ENCODE measurements around the gene HGD. TPM values are rescaled to one million over a fixed set of nuclear protein-coding genes. Genes with fewer than 3 reads are reported as not detected.

The HGD gene
- total RNA-seq, 1 experiment from 2014 or later: 1.5 TPM

DNA sequence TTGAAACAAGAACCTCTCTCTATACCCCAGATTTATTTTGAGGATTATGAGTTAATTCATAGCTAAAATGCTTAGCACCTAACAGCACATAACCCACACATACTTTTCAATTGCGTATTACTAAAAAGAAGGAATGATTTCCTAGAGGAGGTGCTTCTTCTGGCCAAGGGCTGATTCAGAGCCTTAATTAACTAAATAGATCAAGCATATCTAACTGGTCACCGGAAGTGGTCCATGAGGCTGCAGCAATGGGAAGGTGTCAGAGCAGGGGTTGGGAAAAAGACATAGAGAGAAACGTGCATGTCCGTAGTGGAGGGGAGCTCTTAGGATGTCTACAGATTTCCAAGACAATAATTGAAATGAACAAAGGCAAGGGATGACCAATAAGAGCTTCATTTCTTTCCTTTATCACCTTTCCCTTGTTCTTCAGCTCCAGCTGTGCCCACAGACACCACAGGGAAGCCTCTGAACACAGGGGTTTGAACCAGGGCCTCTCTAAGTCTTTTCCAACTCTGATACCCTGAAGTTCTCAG, 467 bp downstream of the HGD start:
- CTCF ChIA-PET: no interaction called here
- peaks cover 13% of the 10 kb centered on the region for H3K36me3 Mint-ChIP-seq

DNA sequence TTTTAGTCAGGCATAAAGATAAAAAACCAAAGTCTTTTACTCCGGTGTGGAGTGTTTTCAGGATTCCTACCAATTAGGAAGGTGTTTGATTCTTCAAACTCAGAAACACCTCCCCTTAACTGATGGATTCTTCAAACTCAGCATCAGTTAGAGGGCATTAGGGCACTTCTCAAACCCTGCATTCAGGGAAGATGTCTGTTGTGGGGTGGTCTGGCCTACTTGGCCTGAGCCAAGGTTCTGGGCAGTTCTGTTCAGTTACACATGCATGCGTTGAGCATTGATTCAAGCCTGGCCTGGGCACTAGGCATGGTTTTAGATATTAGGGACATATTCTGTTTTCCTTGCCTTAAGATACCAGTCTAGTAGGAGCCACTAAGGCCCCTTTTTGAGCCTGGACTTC, 1.0 kb downstream of the HGD start:
- DNase-seq (ENCODE audit: low spot score) (no peak), ATAC-seq (no peak)
- peaks cover 9% of the 10 kb centered on the region for H3K9me3 Mint-ChIP-seq
- H3K4me1 Mint-ChIP-seq: peaks cover 71% of the 10 kb centered on the region
- H3K4me3 Mint-ChIP-seq: no peak overlapping the region
- ChIA-PET POLR2A (no interaction called here), CTCF (no interaction called here)
- no peaks in the 10 kb centered on the region for H3K27me3 Mint-ChIP-seq (ENCODE audit: low read depth)
- peaks cover 13% of the 10 kb centered on the region for H3K36me3 Mint-ChIP-seq
- peak overlapping the region; percentile 70; the same call in 1 of the 2 replicates for H3K27ac Mint-ChIP-seq
- no peak for TF ChIP-seq TCF7 (CRISPR knock-in tag; IDR thresholded peaks at IDR 0.05; ENCODE audit: low read depth)
- TF ChIP-seq NR1H2 (CRISPR knock-in tag; IDR thresholded peaks at IDR 0.05): no peak
- no peak for TF ChIP-seq CBFB (CRISPR knock-in tag; IDR thresholded peaks at IDR 0.05; ENCODE audit: low read depth)
- TF ChIP-seq CTCF (IDR thresholded peaks at IDR 0.05): no peak
- TF ChIP-seq, protein P1, sequence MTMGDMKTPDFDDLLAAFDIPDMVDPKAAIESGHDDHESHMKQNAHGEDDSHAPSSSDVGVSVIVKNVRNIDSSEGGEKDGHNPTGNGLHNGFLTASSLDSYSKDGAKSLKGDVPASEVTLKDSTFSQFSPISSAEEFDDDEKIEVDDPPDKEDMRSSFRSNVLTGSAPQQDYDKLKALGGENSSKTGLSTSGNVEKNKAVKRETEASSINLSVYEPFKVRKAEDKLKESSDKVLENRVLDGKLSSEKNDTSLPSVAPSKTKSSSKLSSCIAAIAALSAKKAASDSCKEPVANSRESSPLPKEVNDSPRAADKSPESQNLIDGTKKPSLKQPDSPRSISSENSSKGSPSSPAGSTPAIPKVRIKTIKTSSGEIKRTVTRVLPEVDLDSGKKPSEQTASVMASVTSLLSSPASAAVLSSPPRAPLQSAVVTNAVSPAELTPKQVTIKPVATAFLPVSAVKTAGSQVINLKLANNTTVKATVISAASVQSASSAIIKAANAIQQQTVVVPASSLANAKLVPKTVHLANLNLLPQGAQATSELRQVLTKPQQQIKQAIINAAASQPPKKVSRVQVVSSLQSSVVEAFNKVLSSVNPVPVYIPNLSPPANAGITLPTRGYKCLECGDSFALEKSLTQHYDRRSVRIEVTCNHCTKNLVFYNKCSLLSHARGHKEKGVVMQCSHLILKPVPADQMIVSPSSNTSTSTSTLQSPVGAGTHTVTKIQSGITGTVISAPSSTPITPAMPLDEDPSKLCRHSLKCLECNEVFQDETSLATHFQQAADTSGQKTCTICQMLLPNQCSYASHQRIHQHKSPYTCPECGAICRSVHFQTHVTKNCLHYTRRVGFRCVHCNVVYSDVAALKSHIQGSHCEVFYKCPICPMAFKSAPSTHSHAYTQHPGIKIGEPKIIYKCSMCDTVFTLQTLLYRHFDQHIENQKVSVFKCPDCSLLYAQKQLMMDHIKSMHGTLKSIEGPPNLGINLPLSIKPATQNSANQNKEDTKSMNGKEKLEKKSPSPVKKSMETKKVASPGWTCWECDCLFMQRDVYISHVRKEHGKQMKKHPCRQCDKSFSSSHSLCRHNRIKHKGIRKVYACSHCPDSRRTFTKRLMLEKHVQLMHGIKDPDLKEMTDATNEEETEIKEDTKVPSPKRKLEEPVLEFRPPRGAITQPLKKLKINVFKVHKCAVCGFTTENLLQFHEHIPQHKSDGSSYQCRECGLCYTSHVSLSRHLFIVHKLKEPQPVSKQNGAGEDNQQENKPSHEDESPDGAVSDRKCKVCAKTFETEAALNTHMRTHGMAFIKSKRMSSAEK (CRISPR knock-in tag; IDR thresholded peaks at IDR 0.05; ENCODE audit: borderline replicate concordance): no peak
- TF ChIP-seq RORB (CRISPR knock-in tag; IDR thresholded peaks at IDR 0.05): no peak
- TF ChIP-seq USF2 (CRISPR knock-in tag; IDR thresholded peaks at IDR 0.05): no peak
- TF ChIP-seq AR (CRISPR knock-in tag; IDR thresholded peaks at IDR 0.05): no peak
- no peak for TF ChIP-seq GTF2I (CRISPR knock-in tag; conservative IDR thresholded peaks at IDR 0.05)
- TF ChIP-seq, protein P2, sequence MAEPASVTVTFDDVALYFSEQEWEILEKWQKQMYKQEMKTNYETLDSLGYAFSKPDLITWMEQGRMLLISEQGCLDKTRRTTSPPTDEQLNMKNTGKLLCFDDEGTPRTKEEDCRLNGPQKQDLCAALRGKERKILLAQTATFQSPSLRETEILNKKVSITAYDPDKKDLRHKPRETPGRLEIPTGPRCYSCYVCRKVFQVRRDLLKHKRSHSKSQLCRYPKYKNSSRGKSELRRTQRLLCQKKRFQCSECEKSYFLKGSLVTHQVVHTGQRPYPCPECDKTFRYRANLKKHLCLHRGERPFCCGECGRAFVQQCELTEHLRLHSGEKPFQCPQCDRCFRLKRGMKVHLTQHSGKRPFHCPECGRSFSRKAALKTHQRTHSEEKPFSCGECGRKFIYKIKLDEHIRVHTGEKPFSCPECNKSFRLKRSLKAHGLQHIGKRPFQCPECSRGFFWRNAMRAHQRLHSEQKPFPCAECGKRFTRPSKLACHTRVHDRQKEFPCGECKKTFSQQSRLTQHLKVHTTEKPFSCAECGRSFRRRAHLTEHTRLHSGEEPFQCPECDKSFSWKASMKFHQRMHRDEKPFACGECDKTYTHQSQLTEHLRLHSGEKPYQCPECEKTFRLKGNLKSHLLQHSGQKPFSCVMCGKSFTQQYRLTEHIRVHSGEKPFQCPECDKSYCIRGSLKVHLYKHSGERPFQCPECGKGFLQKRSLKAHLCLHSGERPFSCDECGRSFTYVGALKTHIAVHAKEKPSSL (CRISPR knock-in tag; conservative IDR thresholded peaks at IDR 0.05): no peak
- TF ChIP-seq ESRRA (CRISPR knock-in tag; IDR thresholded peaks at IDR 0.05; ENCODE audit: borderline replicate concordance): no peak
- TF ChIP-seq OVOL2 (CRISPR knock-in tag; IDR thresholded peaks at IDR 0.05; ENCODE audit: borderline replicate concordance): no peak

More for the DNA sequence above, 467 bp downstream of the HGD start:
- Mint-ChIP-seq H3K4me3 (no peak overlapping the region), H3K9me3 (peaks cover 9% of the 10 kb centered on the region), H3K27me3 (ENCODE audit: low read depth) (no peaks in the 10 kb centered on the region), H3K27ac (no peak overlapping the region; the same call in 1 of the 2 replicates), H3K4me1 (peaks cover 67% of the 10 kb centered on the region)
- no peak for ATAC-seq
- POLR2A ChIA-PET: no interaction called here
- DNase-seq (ENCODE audit: low spot score): no peak
- no peak for TF ChIP-seq NR3C1 (CRISPR knock-in tag; conservative IDR thresholded peaks at IDR 0.05; ENCODE audit: low read depth)
- no peak for TF ChIP-seq KAT7 (CRISPR knock-in tag; IDR thresholded peaks at IDR 0.05; ENCODE audit: borderline replicate concordance)
- TF ChIP-seq, protein P3, sequence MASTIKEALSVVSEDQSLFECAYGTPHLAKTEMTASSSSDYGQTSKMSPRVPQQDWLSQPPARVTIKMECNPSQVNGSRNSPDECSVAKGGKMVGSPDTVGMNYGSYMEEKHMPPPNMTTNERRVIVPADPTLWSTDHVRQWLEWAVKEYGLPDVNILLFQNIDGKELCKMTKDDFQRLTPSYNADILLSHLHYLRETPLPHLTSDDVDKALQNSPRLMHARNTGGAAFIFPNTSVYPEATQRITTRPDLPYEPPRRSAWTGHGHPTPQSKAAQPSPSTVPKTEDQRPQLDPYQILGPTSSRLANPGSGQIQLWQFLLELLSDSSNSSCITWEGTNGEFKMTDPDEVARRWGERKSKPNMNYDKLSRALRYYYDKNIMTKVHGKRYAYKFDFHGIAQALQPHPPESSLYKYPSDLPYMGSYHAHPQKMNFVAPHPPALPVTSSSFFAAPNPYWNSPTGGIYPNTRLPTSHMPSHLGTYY (CRISPR knock-in tag; IDR thresholded peaks at IDR 0.05): no peak
- no peak for TF ChIP-seq TEAD1 (CRISPR knock-in tag; IDR thresholded peaks at IDR 0.05)
- TF ChIP-seq, protein P4, sequence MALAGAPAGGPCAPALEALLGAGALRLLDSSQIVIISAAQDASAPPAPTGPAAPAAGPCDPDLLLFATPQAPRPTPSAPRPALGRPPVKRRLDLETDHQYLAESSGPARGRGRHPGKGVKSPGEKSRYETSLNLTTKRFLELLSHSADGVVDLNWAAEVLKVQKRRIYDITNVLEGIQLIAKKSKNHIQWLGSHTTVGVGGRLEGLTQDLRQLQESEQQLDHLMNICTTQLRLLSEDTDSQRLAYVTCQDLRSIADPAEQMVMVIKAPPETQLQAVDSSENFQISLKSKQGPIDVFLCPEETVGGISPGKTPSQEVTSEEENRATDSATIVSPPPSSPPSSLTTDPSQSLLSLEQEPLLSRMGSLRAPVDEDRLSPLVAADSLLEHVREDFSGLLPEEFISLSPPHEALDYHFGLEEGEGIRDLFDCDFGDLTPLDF (CRISPR knock-in tag; IDR thresholded peaks at IDR 0.05): no peak
- no peak for TF ChIP-seq ELF4 (CRISPR knock-in tag; IDR thresholded peaks at IDR 0.05; ENCODE audit: low read depth)
- TF ChIP-seq ZNF396 (CRISPR knock-in tag; IDR thresholded peaks at IDR 0.05; ENCODE audit: borderline replicate concordance): no peak
- no peak for TF ChIP-seq ZNF317 (CRISPR knock-in tag; IDR thresholded peaks at IDR 0.05; ENCODE audit: borderline replicate concordance, low read depth)
- TF ChIP-seq ATF3 (CRISPR knock-in tag; conservative IDR thresholded peaks at IDR 0.05): no peak
- TF ChIP-seq NFATC4 (CRISPR knock-in tag; IDR thresholded peaks at IDR 0.05): no peak
- no peak for TF ChIP-seq GABPB1 (CRISPR knock-in tag; IDR thresholded peaks at IDR 0.05)
- TF ChIP-seq JAZF1 (CRISPR knock-in tag; IDR thresholded peaks at IDR 0.05): no peak
- no peak for TF ChIP-seq MXD4 (CRISPR knock-in tag; IDR thresholded peaks at IDR 0.05; ENCODE audit: borderline replicate concordance)
- no peak for TF ChIP-seq HMGA2 (CRISPR knock-in tag; IDR thresholded peaks at IDR 0.05)
- no peak for TF ChIP-seq NFE2L1 (CRISPR knock-in tag; IDR thresholded peaks at IDR 0.05)

Measured in WTC11 (cell line).